ENCODE measurements around the gene IFT81.

IFT81 gene

GRCh38 chr12:110157539-110157938 lies 33.4 kb downstream of the IFT81 start:
- DNase-seq: no peak

GRCh38 chr12:110159671-110160245 lies 35.6 kb downstream of the IFT81 start:
- peak in 1 of 56 donors; percentile 0 for DNase-seq

- DNase-seq: no peak
These were observed 41.5 kb downstream of the IFT81 start for GRCh38 chr12:110165540-110166159.

- no peak for DNase-seq
These were observed 44.7 kb downstream of the IFT81 start for GRCh38 chr12:110168732-110169455.

- peak in 4 of 56 donors; percentile 4 to 18 (median 9) for DNase-seq
These were observed 46.5 kb downstream of the IFT81 start for GRCh38 chr12:110170535-110171185.

- no peak for DNase-seq
These were observed 47.0 kb downstream of the IFT81 start for GRCh38 chr12:110171186-110171538.

GRCh38 chr12:110171636-110172035 lies 47.5 kb downstream of the IFT81 start:
- DNase-seq: no peak

GRCh38 chr12:110174373-110174996 lies 50.3 kb downstream of the IFT81 start:
- no peak for DNase-seq

- no peak for DNase-seq
These were observed 51.0 kb downstream of the IFT81 start for GRCh38 chr12:110175201-110175600.

GRCh38 chr12:110176745-110177144 lies 52.6 kb downstream of the IFT81 start:
- DNase-seq: no peak

- DNase-seq: no peak
These were observed 55.1 kb downstream of the IFT81 start for GRCh38 chr12:110179291-110179690.

- DNase-seq: no peak
These were observed 56.4 kb downstream of the IFT81 start for GRCh38 chr12:110180591-110181005.

- no peak for DNase-seq
These were observed 58.1 kb downstream of the IFT81 start for GRCh38 chr12:110182281-110182680.

- DNase-seq: peak in 46 of 56 donors; percentile 1 to 69 (median 34)
These were observed 59.2 kb downstream of the IFT81 start for GRCh38 chr12:110183386-110183785.

GRCh38 chr12:110185626-110186025 lies 61.5 kb downstream of the IFT81 start:
- no peak for DNase-seq

- no peak for DNase-seq
These were observed 61.9 kb downstream of the IFT81 start for GRCh38 chr12:110186059-110186458.

- no peak for DNase-seq
These were observed 69.0 kb downstream of the IFT81 start for GRCh38 chr12:110193196-110193595.

GRCh38 chr12:110197003-110197402 lies 72.8 kb downstream of the IFT81 start:
- no peak for DNase-seq

GRCh38 chr12:110198386-110198785 lies 74.2 kb downstream of the IFT81 start:
- no peak for DNase-seq

- DNase-seq: no peak
These were observed 75.4 kb downstream of the IFT81 start for GRCh38 chr12:110199339-110200123.

GRCh38 chr12:110200124-110200417 lies 75.9 kb downstream of the IFT81 start:
- no peak for DNase-seq
